ENCODE data around the gene ZC3H7B.

The ZC3H7B gene

DNA sequence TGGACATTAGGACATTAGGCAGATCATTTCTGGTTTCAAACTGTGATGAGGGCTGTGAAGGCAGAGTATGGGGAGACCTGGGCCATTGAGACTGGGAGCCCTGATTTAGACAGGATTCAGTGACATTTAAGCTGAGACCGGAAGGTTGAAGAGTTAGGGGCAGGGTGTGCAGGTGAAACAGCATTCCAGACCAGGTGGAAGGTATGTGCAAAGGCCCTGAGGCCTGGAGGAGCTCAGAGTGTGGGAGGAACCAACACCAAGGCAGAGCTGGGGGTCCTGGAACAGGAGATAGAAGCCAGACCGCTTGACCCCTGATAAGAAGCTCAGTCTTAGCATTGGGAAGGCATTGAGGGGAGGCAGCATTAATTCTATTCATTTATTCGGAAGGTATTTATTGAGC is 32.5 kb downstream of the ZC3H7B start:
- no peak for DNase-seq

DNA sequence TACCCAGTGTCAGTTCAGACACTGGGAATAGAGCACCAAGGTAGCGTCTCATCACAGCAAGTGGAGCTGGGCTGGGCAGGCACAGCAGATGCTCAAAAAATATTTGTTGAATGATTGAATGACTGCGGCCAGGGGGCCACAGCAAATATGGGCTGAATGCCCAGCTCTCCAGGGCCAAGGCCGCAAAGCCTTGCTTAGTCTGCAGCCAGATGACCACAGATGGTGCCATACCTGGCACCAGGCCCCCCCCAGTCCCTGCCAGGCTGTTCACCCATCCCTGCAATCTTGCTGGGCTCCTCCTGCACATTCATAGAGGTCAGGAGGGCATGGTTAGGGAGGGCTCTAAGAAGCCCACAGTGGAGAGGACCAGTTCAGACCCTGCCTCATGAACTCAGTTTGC is 32.9 kb downstream of the ZC3H7B start:
- no peak for DNase-seq

DNA sequence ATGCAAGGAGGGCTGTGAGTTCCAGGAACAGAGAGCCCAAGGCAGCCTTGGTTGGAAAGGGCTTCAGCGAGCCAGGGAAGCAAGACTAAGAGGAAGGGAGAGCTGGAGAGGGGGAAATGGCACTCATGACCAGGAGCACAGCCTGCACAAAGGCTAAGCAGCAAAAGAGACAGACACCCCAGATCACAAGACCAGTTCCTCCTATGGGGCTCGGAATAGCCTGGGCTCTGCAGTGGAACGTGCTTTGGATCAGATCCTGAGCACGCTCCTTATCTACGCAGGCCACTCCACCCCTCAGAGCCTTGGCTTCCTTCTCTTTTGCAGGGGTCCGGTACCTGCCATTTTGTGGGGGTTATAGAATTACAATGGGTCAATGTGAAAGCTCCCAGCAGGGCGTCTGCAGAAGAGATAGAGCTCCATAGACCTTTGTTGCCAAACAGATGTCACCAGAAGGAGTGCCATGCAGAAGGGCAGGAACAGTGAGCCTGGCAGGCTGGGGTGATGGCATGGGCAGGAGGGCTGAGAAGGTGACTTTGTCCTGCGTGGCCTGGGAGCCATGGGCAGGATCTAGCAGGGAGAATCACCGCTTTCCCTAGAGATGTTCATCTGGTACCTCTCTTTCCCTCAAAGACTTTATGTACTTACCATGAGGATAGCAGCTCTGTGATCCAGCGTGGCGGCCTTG is 33.8 kb downstream of the ZC3H7B start:
- DNase-seq: no peak

DNA sequence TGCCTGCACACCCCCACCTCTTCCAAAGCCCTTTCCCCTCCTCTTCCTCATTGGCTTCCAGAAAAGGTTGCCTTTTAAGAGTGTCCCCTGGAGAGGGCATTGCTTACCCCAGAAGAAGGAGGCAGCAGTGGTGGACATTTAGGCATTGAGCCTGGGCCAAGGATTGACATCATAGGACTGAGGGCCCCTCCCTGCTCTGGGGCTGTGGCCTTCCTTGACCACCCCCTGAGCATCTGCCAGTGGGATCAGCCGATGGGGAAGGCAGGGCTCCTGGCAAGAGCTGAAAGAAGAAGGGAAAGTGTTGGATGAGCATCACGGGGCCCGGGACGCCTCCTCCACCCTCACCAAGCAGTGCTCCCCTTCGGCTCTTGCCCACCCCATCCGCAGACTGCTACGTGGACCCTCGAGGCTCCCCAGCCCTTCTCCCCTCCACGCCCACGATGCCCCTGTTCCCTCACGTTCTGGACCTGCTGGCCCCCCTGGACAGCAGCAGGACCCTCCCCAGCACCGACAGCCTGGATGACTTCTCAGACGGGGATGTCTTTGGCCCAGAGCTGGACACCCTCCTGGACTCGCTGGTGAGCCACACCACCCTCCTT is 37.4 kb downstream of the ZC3H7B start:
- DNase-seq: no peak

DNA sequence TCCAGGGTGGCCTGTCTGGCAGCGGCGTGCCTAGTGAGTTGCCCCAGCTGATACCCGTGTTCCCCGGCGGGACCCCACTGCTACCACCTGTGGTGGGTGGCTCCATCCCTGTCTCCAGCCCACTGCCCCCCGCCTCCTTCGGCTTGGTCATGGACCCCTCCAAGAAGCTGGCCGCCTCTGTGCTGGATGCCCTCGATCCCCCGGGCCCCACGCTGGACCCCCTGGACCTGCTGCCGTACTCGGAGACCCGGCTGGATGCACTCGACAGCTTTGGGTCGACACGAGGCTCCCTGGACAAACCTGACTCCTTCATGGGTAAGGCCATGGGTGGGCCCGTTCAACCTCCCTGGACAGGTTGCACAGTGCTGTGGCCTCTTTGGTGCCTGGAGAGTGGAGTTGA is 38.5 kb downstream of the ZC3H7B start:
- DNase-seq: no peak

DNA sequence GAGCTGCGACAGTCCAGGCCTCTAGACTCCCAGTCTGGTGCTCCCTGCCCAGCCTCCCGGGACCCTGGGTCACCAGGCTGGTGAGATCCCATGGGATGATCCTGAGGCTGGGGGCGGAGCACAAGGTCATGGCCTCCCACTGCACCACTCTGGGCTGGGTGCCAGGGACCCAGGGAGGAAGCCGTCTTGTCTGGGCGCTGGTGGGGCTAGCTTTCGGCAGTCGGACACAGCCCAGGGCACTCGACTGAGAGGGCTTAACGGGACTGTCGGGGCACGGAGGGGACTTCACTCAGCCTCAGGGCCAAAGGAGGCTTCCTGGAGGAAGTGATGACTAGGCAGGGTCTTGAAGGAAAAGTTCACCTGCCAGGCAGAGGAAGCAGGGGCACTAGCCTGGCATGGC is 39.0 kb downstream of the ZC3H7B start:
- DNase-seq: no peak

DNA sequence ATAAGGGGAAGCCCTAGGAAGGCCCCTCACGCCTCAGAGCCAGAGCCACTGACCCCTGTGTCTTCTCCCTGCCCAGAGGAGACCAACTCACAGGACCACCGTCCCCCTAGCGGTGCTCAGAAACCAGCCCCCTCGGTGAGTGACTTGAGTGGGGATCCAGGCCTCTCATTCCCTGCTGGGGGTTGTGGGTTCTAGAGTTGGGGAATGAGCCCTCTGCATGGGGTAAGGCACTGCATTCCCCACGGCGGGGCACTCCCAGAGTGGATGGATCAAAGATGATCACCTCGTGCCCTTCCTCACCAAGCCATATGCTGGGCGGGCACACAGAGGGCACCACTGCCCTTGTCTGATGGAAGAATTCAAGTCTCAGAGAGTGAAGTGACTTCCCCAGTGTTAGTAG is 39.7 kb downstream of the ZC3H7B start:
- no peak for DNase-seq

DNA sequence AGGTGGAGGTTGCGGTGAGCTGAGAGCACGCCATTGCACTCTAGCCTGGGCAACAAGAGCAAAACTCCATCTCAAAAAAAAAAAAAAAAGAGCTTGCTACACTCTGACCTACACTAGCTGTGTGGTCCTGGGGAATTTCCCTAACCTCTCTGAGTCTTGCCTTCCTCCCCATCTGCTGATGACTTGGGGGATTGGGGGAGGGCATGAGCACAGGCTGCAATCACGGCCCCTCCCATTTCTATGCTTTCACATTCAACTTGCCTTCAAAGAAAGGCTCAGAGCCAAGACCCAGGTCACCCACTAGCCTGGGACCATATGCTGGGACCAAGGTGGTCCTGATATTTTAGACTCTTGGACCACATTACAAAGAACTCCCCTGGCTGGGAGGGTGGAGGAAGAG is 40.7 kb downstream of the ZC3H7B start:
- DNase-seq: no peak

DNA sequence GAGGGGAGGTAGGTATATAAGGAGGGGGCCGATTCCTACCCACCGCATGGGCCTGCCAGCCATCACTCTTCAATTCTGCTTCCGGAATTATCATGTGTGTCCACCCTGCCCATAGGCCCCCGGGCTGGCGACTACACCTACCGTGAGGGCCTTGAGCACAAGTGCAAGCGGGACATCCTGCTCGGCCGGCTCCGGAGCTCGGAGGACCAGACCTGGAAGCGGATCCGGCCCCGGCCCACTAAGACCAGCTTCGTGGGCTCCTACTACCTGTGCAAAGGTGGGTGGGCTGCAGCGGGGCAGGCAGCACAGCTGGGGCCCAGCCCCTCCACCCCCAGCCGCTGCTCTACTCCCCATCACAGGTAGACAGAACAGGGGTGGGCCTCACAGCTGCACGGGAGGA is 42.0 kb downstream of the ZC3H7B start:
- no peak for DNase-seq

DNA sequence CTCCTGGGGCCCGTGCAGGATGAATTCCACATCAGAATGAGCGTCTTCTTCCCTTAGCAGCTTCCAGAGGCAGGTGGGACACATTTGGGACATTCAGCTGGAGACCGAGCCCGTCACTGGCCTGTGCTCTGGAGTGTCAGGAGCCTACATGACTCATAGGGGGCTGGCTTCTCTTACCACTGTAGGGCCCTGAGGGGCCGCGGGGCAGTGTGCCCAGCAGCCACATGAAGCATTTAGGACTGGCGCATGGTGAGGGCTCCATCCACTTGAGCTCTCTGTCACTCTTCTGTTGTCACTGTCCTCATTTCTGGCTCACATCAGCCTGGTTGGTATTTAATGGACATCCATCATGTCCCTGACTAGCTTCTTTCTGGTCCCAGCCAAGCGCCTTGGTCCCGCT is 42.4 kb downstream of the ZC3H7B start:
- DNase-seq: no peak

DNA sequence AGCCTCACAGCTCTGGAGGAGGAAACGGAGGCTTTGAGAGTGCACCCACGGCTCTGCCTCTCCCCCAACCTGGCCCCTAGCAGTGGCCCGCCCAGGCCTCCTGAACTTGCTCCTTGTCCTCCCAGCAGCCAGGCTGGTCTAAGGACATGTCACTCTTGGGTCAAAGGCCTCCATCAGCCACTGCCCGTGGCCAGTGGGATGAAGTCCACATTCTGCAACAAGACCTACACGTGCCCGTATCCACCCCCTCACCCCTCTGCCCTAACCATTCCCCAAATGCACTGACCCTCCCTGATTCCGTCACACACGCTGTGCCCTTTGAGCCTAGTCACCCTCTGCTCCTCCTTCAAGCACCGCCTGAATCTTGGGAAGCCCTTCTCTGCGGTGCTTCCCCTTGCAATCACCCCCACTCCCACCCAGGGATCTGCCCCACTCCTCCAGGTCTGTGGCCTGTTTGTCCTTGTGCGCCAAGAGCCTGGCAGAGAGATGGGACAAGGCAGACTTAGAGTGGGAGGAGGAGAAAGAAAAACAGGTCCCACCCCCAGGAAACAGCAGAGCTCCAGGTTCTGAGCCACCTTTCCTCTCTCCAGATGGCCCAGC is 43.0 kb downstream of the ZC3H7B start:
- DNase-seq: no peak

DNA sequence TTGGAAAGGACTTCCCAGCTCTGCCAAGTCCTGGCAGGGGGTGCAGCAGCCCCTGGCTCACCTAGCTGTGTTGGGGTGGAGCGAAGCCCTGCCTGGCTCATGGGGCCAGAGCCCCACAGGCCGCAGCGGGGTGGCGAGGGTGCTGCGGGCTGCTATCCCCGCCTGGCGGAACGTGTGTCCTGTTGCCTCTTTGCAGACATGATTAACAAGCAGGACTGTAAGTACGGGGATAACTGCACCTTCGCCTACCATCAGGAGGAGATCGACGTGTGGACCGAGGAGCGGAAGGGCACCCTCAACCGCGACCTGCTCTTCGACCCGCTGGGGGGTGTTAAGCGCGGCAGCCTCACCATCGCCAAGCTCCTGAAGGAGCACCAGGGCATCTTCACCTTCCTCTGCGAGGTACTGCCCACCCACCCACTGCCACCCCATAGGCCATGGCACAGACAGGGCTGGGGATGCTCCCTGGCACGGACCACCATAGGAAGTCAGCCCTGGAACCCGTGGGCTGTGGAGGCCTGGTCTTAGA is 44.5 kb downstream of the ZC3H7B start:
- DNase-seq: no peak

DNA sequence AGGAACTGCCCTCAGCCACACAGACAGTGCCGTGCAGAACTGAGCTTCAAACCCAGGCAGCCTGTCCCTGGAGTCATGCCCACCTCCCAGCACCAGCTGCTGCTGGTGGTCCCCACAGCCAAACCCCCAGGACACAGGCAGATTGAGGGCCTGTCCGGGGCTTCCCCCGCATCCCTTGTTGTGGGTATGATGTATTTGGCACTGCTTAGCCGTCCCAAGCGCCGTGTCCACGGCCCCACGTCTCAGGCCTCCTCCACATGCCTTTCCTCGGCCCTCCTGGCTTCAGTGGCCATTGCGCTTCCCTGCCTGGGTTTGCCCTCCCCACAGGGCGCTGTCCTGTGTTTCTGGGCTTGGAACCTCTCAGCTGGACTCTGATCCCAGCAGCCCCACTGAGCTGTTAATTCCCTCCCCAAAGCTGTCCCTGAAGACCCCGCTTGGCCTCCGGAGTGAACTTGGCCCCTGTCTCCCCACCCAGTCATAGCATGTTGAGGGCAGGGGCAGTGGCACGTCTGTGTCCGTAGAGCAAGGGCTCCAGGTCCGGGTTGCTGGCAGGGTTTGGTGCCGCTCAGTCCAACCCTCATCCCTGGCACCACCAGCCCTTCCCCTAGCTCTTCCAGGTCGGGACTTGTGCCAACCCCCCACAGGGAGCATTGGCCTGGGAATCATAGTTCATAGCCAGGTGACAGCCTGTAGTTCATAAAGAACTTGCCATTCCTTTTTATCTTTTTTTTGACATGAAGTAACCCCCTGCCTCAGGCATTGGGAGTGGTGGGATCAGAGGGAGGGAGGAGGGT is 45.9 kb downstream of the ZC3H7B start:
- no peak for DNase-seq

DNA sequence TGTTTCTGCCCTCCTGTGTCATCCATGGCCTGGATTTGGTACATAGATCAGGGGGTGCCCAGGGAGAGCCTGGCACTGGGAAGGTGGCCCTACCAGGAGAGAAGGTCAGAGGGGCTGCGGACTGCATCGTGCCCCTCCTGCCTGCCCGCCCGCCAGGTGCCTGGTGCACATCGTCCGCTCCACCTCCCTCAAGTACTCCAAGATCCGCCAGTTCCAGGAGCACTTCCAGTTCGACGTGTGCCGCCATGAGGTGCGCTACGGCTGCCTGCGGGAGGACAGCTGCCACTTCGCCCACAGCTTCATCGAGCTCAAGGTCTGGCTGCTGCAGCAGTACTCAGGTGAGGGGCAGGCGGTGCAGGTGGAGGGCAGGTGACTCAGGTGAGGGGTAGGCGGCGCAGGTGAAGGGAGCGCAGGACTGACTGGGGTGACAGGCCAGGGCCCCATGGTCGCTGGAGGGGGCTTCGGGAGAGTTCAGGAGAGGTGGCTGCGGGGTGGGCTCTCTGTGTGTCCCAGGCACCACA is 47.7 kb downstream of the ZC3H7B start:
- DNase-seq: no peak

DNA sequence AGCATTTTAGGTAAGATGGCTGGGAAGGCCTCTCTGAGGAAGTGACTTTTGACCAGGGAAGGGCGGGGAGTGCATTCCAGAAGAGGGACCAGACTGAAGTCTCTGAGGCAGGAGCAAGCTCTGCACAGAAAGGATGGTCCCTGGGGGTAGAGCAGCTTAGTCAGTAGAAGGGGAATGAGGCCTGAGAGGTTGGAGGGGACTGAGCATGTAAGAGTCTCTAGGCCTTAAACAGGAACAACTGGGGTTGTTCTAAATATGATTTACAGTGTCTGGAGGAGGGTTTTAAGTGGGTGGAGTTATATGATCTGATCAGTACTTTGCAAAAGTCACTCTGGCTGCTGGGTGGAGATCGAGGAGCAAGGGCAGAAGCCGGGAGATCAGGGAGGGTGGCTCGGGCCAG is 48.8 kb downstream of the ZC3H7B start:
- DNase-seq: no peak

DNA sequence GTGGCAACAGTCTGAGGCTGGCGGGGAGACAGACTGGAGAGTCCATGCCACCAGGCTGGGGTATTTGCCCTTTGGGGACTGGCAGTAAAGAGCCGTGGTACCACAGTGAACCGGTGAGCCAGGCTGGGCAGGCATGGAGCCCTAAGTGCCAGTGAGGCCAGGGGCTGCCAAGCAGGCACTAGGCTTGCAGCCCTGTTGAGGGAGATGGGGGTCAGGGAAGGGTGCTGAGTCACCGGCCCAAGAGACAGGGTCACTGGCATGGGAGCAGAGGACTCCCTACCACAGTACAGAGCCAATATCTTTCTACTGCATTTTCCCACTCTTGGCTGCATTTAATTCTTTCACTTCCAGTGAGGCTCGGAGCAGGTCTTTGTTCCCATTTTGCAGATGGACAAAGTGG is 49.7 kb downstream of the ZC3H7B start:
- DNase-seq: no peak

DNA sequence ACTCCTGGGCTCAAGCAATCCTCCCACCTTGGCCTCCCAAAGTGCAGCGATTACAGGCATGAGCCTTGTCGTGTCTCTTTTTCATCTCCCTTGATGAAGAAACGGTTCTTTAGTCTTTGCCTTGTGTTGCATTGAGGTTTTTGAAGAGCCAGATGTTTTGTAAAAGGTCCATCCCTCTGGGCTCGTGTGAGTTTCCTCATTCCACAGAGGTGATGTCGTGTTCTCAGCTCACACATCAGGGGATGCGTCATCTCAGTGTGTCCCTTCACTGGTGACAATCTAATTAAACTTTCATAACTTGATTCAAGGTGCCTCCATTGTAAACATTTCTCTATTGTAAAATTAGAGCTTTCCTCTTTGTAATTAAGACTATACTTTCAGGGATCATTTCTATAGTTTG is 50.7 kb downstream of the ZC3H7B start:
- DNase-seq: no peak

DNA sequence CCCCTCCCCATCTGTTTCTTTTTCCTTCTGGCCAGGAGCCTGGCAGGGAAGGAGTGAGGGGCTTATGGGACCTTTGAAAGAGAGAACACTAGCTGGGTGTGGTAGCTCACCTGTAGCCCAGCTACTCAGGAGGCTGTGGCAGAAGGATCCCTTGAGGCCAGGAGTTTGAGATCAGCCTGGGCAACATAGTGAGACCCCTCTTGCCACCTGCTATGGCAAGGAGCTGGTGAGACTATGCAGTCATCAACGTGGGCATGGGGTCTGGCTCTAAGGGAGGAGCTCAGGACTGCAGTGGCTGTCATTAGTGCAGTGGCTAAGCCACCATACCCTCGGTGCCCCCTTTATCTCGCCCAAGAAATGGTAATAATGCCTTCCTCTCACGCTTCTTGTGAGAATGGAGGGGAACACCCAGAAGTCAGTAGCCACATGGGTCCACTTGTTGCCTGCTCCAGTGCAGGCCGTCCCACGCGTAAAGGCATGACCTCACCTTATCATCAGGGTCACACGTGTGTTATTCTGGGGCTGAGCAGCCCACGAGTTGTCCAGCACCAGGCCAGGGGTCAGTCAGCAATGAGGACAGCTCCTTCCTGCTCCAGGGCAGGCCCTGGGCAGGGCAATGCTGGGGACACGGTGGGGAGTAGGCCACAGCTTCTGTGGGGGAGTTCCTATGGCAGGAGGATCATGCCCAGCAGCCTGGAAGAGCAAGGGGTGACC is 52.7 kb downstream of the ZC3H7B start:
- no peak for DNase-seq

DNA sequence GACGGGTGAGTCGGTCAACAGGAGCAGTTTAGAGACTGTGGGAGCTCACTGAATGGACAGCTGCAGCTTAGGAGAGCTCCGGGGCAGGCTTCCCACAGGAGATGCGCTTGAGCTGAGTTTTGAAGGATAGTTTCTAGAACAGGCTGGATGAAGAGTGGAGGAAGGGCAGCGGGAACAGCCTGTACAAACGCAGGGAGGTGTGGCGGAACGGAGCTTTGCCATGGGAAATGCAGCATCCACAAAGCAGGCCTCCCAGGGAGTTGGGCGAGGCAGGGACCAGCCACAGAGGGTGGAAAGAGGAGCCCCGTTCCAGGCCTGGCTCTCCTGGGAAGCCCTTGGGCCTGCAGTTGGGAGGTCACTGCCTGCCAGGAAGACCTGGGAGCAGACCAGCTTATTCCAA is 53.7 kb downstream of the ZC3H7B start:
- no peak for DNase-seq

DNA sequence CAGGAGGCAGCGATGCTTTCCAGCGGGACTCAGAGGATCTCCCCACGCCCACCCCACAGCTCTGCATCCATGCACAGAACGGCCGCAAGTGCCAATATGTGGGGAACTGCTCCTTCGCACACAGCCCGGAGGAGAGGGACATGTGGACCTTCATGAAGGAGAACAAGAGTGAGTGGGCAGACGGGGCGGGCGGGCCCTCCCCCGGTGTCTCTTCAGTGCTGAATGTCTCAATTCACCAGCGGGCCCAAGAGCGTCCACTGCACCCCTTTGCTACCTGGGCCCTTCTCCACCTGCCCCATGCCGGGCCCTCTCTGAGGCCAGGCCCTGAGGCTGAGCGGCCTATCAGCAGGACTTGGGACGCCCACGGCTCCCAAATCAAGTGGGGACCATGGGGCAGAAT is 54.6 kb downstream of the ZC3H7B start:
- no peak for DNase-seq

DNA sequence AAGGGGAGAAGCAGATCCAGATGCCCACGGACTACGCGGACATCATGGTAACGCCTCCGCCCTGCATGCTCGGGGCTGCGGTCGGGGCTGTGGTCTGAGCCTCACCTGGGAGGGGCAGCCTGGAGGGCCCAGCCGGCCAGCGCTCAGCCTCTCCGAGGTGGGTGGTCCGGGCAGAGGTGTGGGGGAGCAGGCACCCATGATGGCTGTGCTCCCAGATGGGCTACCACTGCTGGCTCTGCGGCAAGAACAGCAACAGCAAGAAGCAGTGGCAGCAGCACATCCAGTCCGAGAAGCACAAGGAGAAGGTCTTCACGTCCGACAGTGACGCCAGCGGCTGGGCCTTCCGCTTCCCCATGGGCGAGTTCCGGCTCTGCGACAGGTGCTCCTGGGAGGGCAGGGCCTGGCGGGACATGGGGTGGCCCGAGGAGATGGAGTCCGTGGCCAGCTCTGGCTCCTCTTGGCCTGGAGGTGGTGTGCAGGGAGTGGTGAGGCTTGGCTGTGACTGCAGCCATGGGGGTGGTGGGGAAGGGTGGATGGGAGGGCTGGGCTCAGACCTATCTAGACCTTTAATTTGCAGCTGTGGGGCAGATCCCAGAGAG is 55.2 kb downstream of the ZC3H7B start:
- DNase-seq: no peak

DNA sequence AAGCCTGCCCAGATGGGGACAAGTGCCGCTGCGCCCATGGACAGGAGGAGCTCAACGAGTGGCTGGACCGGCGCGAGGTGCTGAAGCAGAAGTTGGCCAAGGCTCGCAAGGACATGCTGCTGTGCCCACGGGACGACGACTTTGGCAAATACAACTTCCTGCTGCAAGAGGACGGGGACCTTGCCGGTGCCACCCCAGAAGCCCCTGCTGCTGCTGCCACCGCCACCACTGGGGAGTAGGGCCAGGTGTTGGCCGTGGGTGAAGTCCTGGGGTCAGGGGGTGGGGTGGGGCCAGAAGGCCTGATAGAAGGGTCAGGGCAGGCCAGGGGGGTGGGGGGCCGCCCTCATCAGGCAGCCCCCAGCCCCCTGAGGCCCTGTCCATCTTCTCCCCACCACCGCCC is 55.9 kb downstream of the ZC3H7B start:
- DNase-seq: no peak
